HepG2 (cell line): ENCODE measurements around the gene MTHFR. TPM values are rescaled to one million over a fixed set of nuclear protein-coding genes. Genes with fewer than 3 reads are reported as not detected.

ENCODE experiments used
- ARNTL ChIP-seq: sonication (generic); formaldehyde crosslinking; IDR thresholded peaks from 2 replicates; pipeline ENCODE4 v1.4.0; 2020; ENCODE audit warnings: mild to moderate bottlenecking, missing genetic modification reagents
- FOXK2 ChIP-seq: fragments of 450-650 bp; IDR thresholded peaks from 2 replicates; pipeline ENCODE4 v1.6.1; 2016
- HOXA5 ChIP-seq: sonication (generic); formaldehyde crosslinking; IDR thresholded peaks from 2 replicates; pipeline ENCODE4 v1.4.0; 2020; ENCODE audit warnings: missing genetic modification reagents
- MATR3 ChIP-seq: sonication (generic); formaldehyde crosslinking; IDR thresholded peaks from 2 replicates; pipeline ENCODE4 v1.4.0; 2020; ENCODE audit warnings: missing genetic modification reagents
- MAX ChIP-seq: IDR thresholded peaks from 2 replicates; pipeline ENCODE4 v1.6.1; 2012; ENCODE audit warnings: inconsistent platforms
- MLXIP ChIP-seq: sonication (generic); formaldehyde crosslinking; IDR thresholded peaks from 2 replicates; pipeline ENCODE4 v1.9.0; 2021; ENCODE audit warnings: missing genetic modification reagents, borderline replicate concordance
- NFIB ChIP-seq: sonication (generic); formaldehyde crosslinking; IDR thresholded peaks from 2 replicates; pipeline ENCODE4 v1.9.0; 2021; ENCODE audit warnings: missing genetic modification reagents, mild to moderate bottlenecking, borderline replicate concordance
- PBX2 ChIP-seq: IDR thresholded peaks from 2 replicates; pipeline ENCODE4 v1.6.1; 2016; ENCODE audit warnings: control low read depth
- PHF20 ChIP-seq: sonication (generic); formaldehyde crosslinking; IDR thresholded peaks from 2 replicates; pipeline ENCODE4 v1.5.0; 2020; ENCODE audit warnings: mild to moderate bottlenecking, missing genetic modification reagents
- ZBTB10 ChIP-seq: sonication (generic); formaldehyde crosslinking; IDR thresholded peaks from 2 replicates; pipeline ENCODE4 v1.4.0; 2020; ENCODE audit warnings: missing genetic modification reagents, borderline replicate concordance
- ZFP82 ChIP-seq: sonication (generic); formaldehyde crosslinking; IDR thresholded peaks from 2 replicates; pipeline ENCODE4 v1.5.1; 2020; ENCODE audit warnings: mild to moderate bottlenecking, missing genetic modification reagents, borderline replicate concordance
- ZKSCAN5 ChIP-seq: sonication (generic); formaldehyde crosslinking; IDR thresholded peaks from 2 replicates; pipeline ENCODE4 v1.5.1; 2020; ENCODE audit warnings: mild to moderate bottlenecking, missing genetic modification reagents
- ZNF136 ChIP-seq: sonication (generic); formaldehyde crosslinking; IDR thresholded peaks from 2 replicates; pipeline ENCODE4 v1.8.1; 2022; ENCODE audit warnings: low read depth, mild to moderate bottlenecking, moderate library complexity, missing genetic modification reagents
- ZNF281 ChIP-seq: sonication (generic); formaldehyde crosslinking; IDR thresholded peaks from 2 replicates; pipeline ENCODE4 v1.4.0; 2020; ENCODE audit warnings: missing genetic modification reagents, borderline replicate concordance
- ZNF446 ChIP-seq: sonication (generic); formaldehyde crosslinking; IDR thresholded peaks from 2 replicates; pipeline ENCODE4 v1.5.0; 2020; ENCODE audit warnings: mild to moderate bottlenecking, missing genetic modification reagents
- ZNF557 ChIP-seq: sonication (generic); formaldehyde crosslinking; IDR thresholded peaks from 2 replicates; pipeline ENCODE4 v1.4.0; 2020; ENCODE audit warnings: missing genetic modification reagents
- ZNF800 ChIP-seq: sonication (generic); formaldehyde crosslinking; IDR thresholded peaks from 2 replicates; pipeline ENCODE4 v1.4.0; 2020; ENCODE audit warnings: missing genetic modification reagents
- polyA plus RNA-seq, 8 experiments: library from polyadenylated mRNA; depleted of rRNA in 3 of 8; stranded (reverse) in 7 of 8; unstranded in 1 of 8; fragments of >200 nt; fragmentation: Illumina TruSeq in 4 of 8; extraction: Trizol in 4 of 8; gene quantifications; 2 replicates each; pipeline versions ENCODE4 v1.2.1 to v1.2.3, GENCODE V29; 2011 to 2016; ENCODE audit warnings: low read depth in 4 of 8, missing spikeins in 1 of 8, mixed read lengths in 1 of 8; ENCODE audit not compliant: insufficient read depth in 1 of 8
- total RNA-seq, 5 experiments: library from RNA; depleted of rRNA; stranded (reverse); fragments of >200 nt; fragmentation: Illumina TruSeq; extraction: Trizol; gene quantifications; 2 replicates each; pipeline ENCODE4 v1.2.3, GENCODE V29; 2016; ENCODE audit warnings: low read depth in 1 of 5

The MTHFR gene
- total and polyA plus RNA-seq, 2 of the 13 experiments (the other 11 are each of a cell fraction or from before 2014, with no cell fraction given): 3.8 to 8.2 TPM

- TF ChIP-seq PBX2 (CRISPR knock-in tag) (no peak), ZNF136 (CRISPR knock-in tag) (no peak; the same call in 1 of the 2 replicates), ZNF557 (CRISPR knock-in tag) (no peak), ZNF800 (no peak), MAX (peak; percentile 79), PHF20 (0 out of 2 replicates have a peak, but pooled peaks have one; percentile 41), NFIB (CRISPR knock-in tag) (no peak), HOXA5 (CRISPR knock-in tag) (no peak), ZNF446 (CRISPR knock-in tag) (no peak), ZFP82 (CRISPR knock-in tag) (no peak), ZBTB10 (CRISPR knock-in tag) (no peak), MLXIP (CRISPR knock-in tag) (no peak), MATR3 (no peak), FOXK2 (no peak), ARNTL (CRISPR knock-in tag) (peak; percentile 46; the same call in 1 of the 2 replicates), ZKSCAN5 (CRISPR knock-in tag) (no peak), ZNF281 (CRISPR knock-in tag) (no peak)
Measured at GRCh38 chr1:11735854-11736745, 69.7 kb downstream of the MTHFR start, which contains the start of gene AGTRAP (continued).
